Activated CD4-positive, alpha-beta T cell treated with anti-CD3 and anti-CD28 coated beads, Interleukin-2, amount 50 U/mL, for 48 hours (primary cell): ENCODE data around the gene ARHGAP8.

Experiments
- DNase-seq, 2 experiments: peaks; one replicate each; pipeline ENCODE4 v3.0.0-alpha.2; 2020

Gene ARHGAP8

DNA sequence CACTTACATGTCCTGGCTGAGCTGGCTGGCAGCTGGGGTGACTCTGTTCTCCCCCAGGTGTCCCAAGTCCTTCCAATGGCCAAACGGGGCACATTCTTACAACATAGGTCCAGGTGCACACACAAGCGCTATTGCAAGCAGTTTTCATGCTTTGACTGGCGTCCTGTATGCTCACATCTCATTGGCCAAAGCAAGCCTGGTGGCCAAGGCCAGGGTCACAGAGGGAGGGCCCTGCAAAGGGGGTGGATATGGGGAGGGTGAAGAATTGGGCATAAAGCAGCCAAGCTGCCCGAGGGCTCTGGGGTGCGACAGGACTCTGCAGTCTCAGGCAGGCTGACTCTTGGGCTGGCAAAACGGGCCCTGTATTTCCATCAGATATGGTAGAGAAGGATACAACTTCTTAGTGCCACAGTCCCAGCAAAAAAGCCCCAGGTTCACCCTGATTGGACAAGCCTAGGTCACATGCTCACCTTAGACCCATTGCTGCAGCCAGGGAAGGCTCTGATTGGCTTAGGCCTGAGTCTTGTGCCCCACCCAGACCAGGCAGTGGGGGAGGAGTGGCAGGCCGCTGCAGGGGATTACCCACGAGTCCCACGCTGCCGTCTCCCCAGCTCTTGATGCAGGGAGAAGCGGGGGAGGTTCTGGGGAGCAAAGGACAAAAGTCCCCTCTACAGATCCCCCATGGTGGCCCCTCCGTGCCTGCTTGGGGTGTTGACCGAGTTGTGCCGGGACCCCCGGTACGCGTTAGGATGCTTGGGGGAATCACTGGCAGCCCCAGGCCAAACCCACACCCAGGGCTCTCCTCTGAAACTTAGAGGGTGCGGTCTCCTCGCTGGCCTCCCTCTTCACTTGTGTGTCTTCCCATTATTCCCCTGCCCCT lies 110.8 kb downstream of the ARHGAP8 start:
- no peak for DNase-seq

DNA sequence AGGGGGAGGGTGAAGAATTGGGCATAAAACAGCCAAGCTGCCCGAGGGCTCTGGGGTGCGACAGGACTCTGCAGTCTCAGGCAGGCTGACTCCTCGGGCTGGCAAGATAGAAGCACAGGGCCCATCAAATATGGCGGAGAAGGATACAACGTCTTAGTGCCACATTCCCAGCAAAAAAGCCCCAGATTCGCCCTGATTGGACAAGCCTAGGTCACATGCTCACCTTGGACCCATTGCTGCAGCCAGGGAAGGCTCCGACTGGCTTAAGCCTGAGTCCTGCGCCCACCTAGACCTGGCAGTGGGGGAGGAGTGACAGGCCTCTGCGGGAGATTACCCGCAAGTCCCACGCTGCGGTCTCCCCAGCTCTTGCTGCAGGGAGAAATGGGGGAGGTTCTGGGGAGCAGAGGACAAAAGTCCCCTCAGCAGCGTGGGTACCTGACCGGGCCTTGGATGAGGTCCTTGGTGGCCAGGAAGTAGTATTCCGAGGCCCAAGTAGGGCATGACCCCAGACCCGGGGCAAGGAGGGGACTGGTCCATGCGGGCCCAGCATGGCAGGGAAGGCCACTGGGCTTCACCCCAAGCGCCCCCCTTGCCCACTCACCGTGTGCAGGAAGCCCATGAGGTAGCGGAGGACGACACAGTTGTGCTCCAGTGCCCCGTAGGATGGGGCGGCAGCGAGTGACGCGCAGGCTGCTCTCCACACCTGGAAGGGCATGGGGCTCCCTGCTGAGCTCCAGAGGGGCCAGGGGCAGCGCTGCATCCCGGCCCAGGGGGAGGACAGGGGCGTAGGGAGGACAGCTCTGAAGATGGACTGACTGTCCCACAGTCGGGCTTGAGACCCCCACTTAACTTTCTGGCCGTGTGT lies 113.0 kb downstream of the ARHGAP8 start:
- DNase-seq: no peak

DNA sequence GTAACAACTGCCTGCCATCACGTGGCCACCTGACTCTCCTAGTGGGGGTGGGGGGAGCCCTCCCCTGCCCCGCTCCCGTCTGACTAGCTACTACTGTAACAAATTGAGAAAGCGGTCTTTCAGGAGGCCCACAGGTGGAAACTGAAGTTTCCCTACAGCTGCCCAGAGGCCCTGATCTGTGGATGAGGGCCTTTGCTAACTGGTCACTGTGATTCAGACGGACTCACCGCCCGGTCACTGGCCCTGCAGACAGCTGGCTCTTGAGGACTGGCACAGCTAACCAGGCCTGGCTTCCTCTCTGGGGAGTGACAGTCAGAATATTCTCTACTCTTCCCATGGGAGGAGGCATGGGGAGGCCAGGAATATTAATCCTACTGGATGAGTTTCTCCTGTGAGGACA lies 116.8 kb downstream of the ARHGAP8 start:
- DNase-seq: no peak

DNA sequence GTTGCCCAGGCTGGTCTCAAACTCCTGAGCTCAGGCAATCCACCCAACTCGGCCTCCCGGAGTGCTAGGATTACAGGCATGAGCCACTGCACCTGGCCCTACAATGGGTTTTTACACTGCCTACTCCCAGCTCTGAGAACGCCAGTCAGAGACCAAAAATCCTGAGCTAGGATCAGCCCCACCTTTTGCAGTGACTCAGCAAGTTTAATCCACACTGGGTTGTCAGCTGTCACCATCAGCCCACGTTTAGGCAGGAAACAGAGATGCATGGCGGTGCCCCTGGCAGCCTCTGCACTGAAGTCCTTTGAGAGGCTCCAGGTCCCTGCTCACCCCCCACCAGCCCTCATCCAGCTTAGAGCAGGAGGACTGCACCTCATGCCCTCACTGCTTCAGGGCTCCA lies 117.6 kb downstream of the ARHGAP8 start:
- DNase-seq: no peak

DNA sequence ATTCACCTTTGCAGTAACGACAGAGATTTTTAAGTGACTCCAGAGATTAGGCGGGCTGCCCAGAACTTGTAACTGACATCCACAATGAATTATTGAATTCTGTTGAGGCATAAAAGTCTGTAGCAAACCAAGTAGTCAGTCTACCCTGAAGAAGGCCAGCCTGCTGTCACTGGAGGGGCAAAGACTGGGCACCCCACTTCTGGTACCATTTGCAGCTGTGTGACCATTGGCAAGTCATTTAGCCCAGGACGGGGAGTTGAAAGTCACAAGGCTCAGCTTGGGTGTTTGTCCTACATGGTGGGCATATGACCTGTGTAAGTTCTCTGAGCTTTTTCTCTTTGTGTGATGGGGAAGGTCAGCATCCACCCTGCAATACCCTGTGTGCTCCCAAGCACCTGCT lies 119.4 kb downstream of the ARHGAP8 start:
- no peak for DNase-seq

DNA sequence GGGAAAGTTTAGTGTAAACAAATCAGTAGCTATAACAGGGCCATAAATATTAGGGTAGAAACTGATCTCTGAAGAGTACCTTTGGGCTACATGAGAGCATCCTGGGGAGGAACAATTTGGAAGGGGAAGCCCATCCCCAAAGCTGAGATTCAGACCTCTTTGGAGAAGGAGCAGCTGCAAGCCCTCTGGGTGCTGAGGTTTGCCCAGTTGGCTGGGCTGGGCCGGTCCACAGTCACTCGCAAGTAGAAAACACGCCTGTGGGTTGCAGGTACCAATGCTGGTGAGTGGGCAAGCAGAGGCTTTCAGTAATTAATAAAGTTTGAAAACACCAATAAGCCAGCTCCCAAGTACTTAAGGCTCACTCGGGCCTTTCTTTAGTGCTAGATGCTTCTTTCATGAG lies 124.5 kb downstream of the ARHGAP8 start:
- no peak for DNase-seq

DNA sequence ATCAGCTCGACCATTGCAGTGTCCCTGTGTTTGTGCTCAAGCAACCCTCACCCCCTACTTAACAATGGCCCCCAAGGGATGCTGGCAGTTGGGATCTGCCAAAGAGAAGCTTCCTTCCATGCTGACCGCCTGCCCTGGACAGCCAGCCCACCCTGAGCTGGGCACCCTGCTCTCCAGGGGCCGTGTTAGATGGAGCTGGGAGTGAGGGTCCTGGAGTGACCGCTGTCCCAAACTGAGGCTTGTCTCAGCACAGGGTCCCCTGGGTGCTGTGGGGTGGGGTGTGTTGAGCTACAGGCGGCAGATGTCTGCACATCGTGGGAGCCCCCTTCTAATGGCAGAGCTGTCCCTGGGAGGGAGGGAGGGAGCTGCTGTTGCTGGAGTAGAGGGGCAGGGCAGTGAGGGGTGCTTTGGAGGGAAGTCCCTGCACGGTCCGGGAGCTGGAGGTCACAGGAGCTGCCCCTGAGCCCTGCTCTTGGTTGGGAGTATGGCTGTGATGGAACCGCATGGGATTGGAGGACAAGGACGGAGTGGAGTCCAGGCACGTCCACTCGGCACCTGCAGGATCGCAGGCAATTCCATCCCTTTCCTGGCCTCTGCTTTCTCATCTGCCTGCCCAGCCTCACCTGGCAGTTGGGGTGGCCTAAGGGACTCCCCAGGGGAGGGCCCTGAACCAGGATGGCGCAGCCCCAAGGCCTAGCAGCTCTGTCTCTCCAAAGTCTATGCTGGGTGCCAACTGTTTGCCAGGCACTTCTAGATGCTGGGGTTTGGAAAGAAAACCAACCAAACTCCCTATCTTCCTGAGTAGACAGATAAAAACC lies 126.3 kb downstream of the ARHGAP8 start:
- DNase-seq: no peak

DNA sequence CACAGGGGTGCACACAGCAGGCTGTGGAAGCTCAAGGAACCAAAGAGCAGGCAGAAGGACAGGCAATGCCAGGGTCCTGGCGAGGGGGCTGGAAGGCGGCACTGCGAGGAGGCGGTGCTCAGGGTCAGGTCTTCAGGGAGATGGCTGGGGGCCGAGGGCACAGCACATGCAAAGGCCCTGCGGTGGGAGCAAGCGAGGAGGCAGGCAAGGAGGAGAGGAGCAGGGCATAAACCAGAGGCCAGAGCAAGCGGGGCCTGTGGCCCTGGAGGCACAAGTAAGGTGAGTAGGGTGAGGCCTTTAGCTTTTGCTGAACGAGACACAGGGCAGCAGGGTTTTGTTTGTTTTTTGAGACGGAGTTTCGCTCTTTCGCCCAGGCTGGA lies 126.9 kb downstream of the ARHGAP8 start:
- DNase-seq: no peak

DNA sequence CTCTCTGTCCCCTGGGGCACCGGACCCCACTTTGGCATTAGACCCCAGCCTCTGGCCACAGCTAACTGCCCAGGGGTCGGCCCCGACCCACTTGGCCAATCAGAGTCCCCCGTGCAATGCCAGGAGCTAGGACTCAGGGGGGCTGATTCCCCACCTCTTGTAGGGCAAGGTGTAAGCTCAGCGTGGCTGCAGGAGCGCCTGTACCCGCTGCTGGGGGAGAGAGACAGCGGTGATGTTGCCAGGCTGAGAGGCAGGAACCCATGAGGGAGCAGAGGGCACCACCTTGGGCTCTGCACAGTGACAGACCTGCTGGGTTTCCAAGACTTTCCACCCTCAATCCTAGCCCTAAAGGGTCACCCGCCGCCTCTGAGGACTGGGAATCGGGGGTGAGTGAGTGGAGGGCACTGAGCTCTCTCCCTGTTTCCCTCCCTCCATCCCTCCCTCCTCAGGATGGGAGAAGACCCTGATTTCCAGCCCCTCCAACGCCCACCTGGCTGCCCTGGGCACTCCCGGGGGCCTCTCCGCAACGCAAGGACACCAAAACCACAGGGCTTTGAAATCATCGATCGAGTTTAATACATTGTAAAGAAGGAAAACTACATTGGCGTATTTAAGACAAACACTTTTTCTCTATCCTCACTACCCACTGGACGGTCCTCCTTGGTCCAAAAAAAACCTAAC lies 128.4 kb downstream of the ARHGAP8 start:
- no peak for DNase-seq

DNA sequence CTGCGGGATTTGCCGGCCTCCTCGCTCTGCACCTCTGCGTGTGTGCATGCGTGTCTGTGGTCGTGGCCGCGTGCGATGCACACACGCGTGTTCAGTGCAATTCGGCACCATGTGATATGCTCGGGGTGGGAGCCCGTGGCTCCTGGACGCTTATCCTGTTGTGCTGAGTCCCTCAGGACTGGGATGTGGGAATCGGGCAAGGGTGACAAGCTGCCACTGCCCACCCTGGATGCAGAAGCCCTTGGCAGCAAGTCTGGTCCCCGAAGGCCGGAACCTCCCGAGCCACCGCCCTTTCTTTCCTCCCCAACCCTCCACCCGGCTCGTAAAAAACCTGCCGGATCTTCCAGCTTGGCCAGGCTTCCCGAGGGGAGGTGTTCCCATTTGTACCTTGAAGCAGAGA lies 129.2 kb downstream of the ARHGAP8 start:
- no peak for DNase-seq

DNA sequence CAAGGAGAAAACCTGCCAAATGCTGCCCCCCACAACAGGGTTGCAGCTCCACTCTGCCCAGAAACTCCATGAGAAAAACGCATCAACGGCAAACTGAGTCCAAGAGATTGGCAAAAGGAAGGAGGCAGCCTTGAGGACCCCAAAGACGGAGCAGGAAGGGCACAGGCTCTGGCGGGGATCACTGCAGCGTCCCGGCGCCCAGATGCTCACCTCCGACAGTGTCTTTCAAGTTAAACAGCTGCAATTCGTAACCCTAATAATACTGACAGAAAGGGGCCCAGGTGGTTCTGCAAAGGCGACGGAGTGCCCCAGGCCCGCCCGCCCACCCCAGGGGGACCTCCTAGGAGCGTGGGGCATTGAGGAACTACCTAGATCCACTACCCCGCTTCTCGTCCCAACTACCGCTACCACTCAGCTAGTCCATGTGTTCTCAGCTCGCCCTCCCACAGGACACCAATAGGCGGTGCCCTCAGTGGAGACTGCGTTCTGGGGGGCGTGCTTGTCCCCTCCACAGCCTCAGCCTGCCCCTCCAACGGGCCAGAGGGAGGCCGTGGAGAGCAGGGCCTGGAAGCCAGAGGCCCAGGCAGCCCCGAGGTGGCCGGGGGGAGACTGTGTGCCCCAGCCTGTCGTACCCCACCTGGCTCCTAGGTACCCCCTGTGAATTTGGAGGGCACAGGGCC lies 130.0 kb downstream of the ARHGAP8 start:
- no peak for DNase-seq

DNA sequence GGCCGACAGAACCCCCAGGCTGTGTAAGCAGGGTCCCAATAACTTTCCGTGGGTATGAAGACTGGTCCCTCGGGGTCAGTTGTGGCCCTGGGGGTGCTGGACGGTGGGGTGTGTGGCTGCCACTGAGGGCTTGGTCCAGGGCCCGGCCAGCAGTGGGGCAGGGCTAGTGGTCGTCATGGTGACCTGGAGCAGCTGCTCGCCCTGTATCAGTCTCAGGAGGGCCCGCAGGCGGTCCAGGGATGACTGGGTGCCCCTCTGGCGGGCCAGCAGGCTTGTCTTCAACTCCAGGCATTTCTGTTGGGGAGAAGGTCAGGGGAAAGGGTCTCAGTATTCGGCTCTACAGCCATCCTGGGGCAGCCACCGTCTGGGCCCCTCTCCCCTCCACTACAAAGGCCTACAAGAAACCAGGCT lies 130.6 kb downstream of the ARHGAP8 start:
- no peak for DNase-seq

DNA sequence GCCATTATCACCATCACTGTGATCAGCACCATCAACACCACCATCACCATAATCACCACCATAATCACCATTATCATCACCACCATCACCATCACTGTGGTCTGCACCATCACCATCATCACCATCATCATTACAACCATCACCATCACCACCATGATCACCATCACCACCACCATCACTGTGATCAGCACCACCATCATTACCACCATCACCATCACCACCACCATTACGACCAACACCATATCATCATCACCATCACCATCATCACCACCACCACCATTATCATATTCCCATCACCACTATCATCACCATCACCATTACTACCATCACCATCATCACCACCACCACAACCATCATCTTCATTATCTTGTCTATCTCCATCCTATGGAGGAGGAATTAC lies 132.2 kb downstream of the ARHGAP8 start:
- no peak for DNase-seq

DNA sequence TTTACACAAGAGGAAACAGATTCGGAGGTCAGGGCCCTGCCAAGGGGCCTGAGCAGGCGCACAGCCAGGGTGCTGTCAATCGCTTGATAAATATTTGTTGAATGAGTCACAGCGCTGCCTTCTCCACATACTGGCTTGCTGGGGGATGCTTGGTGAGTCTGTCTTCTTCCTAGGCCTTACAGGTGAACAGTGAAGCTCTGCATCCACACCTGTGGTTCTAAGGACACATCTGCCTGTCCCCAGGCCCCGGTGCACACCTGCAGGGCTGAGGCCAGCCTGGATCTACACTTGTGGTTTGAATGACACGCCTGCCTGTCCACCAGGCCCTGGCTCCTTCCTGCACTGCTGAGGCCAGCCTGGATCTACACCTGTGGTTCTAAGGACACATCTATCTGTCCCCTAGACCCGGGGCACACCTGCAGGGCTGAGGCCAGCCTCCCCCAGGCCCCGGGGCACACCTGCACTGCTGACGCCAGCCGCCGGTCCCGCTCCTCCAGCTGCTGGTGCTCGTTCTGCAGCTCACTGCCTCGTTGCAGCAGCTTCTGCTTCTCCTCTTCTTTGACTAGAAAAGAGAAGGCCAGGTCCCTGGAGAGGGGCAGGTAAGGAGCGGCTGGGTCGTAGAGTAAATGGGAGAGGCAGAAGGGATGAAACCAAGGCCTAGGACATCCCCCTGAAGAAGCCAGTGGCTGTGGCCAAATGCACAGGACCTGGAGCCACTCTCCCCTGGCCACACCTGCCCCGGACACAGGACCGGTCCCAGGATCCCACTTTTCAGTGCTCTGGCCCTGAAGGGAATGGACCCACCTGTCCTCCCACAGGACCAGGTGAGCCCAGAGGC lies 132.8 kb downstream of the ARHGAP8 start:
- no peak for DNase-seq

DNA sequence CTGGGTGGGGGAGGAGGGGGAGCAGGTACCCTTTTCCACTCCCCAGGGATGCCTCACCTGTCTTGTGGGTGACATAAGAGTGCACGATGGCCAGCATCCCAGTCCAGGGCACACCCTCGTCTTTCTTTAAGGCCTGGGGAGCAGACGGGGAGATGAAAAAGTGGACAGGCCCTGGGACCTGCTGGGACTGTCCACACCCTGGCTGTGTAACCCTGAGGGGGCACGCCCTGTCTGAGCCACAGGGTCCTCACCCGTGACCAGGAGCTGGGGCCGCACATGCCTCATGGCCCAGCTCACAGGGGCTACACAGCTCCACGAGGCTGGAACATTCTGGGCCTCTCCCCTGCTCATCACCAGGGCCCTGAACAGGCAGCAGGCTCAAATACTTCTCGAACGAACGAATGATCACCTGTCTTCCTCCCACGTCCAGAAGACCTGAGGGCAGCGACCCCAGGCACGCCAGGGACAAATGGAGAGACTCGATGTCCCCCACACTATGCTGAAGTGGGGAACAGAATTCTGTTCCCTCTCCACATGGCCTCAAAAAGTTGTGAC lies 133.5 kb downstream of the ARHGAP8 start:
- no peak for DNase-seq

DNA sequence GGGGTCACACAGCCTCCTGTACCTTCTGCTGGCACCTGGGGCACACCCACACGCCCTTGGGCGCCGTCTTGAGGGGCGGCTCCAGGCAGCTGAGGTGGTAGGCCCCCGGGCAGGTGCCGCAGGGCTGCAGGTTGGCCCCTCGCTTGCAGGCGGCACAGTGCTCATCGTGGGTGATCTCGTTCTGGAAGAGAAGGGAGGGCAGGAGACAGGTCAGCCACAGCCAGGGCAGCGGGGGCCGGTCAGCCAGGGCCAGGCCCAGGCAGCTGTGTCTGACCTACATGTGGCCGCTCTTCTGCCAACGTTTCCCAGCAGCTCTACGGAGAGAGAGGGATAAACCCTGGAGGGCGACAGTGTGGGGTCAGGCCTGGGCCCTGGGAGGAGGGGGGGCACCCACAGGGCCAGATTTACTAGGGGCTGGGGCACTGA lies 135.6 kb downstream of the ARHGAP8 start:
- DNase-seq: no peak

DNA sequence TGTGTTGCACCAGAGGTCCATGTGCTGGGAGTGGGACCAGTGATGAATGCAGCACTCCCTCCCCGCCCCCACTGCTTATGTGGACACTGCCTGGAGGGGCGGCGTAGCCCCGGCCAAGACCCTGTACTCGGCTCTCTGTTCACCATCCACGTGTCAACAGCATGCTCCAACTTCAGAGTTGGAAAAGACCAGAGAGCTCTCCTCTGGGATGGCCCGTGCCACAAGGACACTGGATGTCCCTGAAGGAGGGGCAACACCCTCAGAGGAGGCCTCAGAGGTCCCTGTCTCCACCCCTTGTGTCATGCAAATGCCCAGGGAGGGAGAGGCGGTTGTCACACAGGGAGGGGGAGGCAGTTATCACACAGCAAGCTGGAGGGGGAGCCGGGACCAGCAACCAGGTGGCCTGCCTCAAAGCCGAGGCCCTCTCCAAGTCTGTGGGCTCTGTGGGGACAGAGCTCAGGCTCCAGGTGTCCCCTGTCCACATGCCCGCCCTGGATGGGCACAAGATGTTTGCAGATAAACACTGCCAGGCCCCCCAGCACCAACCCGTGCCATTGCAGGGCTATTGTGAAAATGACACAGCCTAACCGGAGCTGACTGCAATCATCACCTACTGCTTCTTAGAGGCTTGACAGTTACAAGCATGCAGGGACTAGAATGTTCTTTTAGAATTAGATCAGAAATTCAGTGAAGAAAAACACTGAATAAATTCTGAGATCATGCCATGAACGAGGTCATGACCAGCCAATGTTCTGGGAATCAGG lies 136.3 kb downstream of the ARHGAP8 start:
- DNase-seq: no peak

DNA sequence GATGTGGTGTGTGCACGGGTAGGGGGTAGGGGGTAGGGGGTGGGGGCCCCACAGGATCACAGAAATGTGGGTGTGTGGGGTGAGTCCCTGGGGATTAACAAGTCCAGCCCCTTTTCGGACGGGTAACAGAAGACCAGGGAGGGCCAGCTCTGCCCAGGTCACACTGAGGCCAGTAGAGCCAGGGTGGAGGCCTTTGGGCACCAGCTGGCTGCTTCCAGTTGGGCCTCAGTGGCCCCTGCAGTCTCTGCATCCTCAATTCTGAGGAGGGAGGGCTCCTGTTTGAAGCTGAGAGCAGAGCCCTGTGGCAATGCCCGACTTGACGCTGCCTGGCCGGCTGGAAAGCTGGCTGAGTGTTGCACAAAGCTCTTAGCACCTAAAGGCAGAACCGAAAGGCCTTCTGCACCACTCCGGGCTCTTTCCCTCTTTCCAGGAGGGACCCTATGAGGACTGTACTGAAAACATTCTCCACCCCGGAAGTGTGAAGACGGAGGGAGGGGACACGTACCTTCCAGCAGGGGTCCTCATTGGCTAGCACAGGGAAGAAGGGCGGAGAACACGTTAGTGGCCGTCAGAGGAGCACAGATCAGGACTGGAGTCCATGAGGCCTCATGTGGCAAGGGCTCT lies 137.0 kb downstream of the ARHGAP8 start:
- no peak for DNase-seq
